Fibroblast of lung (primary cell): ENCODE data around the gene ZIC1. TPM values are rescaled to one million over a fixed set of nuclear protein-coding genes. Genes with fewer than 3 reads are reported as not detected.

Experiments used
- DNase-seq, 2 donors: peaks; one replicate each; pipeline versions ENCODE4 v3.0.0 to v3.0.0-alpha.2; 2010; ENCODE audit warnings: low read depth in 2 of 2
- H2AFZ ChIP-seq: 2 replicates; pipeline ENCODE4 v1.5.1; 2012; ENCODE audit warnings: low read length, control low read depth, inconsistent platforms
- H3K27ac ChIP-seq: 2 replicates; pipeline ENCODE4 v1.5.1; 2011; ENCODE audit warnings: low read length, control low read depth; ENCODE audit not compliant: insufficient read depth
- H3K27me3 ChIP-seq: 2 replicates; pipeline ENCODE4 v1.5.1; 2011; ENCODE audit warnings: mild to moderate bottlenecking, low read length; ENCODE audit not compliant: control insufficient read depth, insufficient read depth
- H3K36me3 ChIP-seq: 2 replicates; pipeline ENCODE4 v1.5.1; 2011; ENCODE audit warnings: low read length; ENCODE audit not compliant: control insufficient read depth, insufficient read depth
- H3K4me1 ChIP-seq: 2 replicates; pipeline ENCODE4 v1.5.1; 2011; ENCODE audit warnings: low read length; ENCODE audit not compliant: control insufficient read depth, insufficient read depth; ENCODE audit errors: extremely low read depth
- H3K4me2 ChIP-seq: 2 replicates; pipeline ENCODE4 v1.5.1; 2011; ENCODE audit warnings: low read length, control low read depth; ENCODE audit not compliant: insufficient read depth; ENCODE audit errors: extremely low read depth
- H3K4me3 ChIP-seq, 4 experiments: fragments of 200-600 bp in 1 of 4; sonication (generic) in 1 of 4; replicated peaks in 1 of 4; 2 replicates each; pipeline ENCODE4 v1.5.1; 2011 to 2016; ENCODE audit warnings: low read length in 4 of 4, low read depth in 3 of 4, mild to moderate bottlenecking in 3 of 4, control low read depth in 2 of 4, inconsistent platforms in 1 of 4, mixed read lengths in 1 of 4; ENCODE audit not compliant: insufficient read depth in 1 of 4; ENCODE audit errors: control extremely low read depth in 1 of 4
- H3K79me2 ChIP-seq: 2 replicates; pipeline ENCODE4 v1.5.1; 2012; ENCODE audit warnings: mild to moderate bottlenecking, low read length, inconsistent platforms; ENCODE audit not compliant: control insufficient read depth, insufficient read depth
- H3K9ac ChIP-seq: 2 replicates; pipeline ENCODE4 v1.5.1; 2011; ENCODE audit warnings: mild to moderate bottlenecking, low read length, control low read depth; ENCODE audit not compliant: insufficient read depth
- H3K9me3 ChIP-seq: 2 replicates; pipeline ENCODE4 v1.5.1; 2012; ENCODE audit warnings: low read depth, low read length; ENCODE audit not compliant: control insufficient read depth, insufficient read depth
- H4K20me1 ChIP-seq: 2 replicates; pipeline ENCODE4 v1.5.1; 2011; ENCODE audit warnings: low read length; ENCODE audit not compliant: control insufficient read depth, insufficient read depth; ENCODE audit errors: extremely low read depth
- EZH2 ChIP-seq: IDR thresholded peaks from 2 replicates; pipeline ENCODE4 v1.5.1; 2012; ENCODE audit warnings: low read length, control low read depth, mild to moderate bottlenecking; ENCODE audit errors: missing control alignments
- polyA plus RNA-seq, 2 donors: library from polyadenylated mRNA; depleted of rRNA in 1 of 2; stranded (reverse) in 1 of 2; unstranded in 1 of 2; fragments of >200 nt; gene quantifications; 2 replicates each; pipeline ENCODE4 v1.2.1, GENCODE V29; 2011 to 2012; ENCODE audit warnings: missing spikeins in 1 of 2
- total RNA-seq: library from RNA; depleted of rRNA; stranded (reverse); fragments of >200 nt; gene quantifications from 2 replicates; pipeline ENCODE4 v1.2.1, GENCODE V29; 2014
- TF ChIP-seq, protein P1 (sequence below), 2 donors: IDR thresholded peaks in 1 of 2; conservative IDR thresholded peaks in 1 of 2; 1 replicate in 1 of 2; 2 replicates in 1 of 2; pipeline ENCODE4 v1.5.1; 2011 to 2012; ENCODE audit warnings: low read length in 2 of 2, control low read depth in 1 of 2, inconsistent platforms in 1 of 2, low read depth in 1 of 2, mild to moderate bottlenecking in 1 of 2

The ZIC1 gene
- total and polyA plus RNA-seq, 2 donors (not counting 1 experiment from before 2014, with no cell fraction given): 0.11 TPM; not detected in 1

DNA sequence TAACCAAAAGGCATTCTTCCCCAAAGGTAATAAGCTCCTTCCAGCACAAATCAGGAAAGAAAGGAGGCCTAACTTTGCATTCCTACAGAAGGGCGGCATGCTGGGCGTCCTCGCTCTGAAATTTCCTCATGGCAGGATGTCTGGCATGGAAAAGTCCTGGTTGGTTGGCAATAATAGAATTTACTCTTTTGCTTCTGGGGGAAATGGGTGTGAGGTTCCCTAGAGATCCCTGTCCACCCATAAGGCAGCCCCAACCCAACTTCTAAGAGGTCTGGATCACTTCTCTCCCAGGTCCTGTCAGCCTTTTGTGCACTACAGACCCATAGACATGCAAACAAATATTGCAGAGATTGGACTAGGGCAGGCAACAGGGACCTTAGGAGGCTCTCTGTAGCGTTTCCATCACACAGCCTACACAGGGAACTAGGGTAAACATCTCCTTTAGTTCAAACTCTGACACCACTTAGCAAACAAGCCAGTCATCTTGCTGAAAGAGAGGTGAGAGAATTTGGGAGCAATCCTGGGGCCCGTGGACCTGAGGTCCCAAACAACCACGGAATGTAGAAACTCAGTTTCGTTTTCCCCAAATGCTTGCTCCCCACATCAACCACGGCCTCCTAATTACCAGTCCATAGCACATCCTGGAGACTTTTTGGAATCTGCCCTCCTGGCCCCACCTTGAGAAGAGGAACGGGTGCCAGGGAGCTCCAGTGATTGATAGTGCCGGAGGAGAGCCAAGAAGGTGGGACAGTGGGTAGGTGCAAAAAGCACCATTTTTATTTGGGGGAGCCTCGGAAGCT lies 5.0 kb upstream of the ZIC1 start:
- Histone ChIP-seq H3K79me2 (no peaks in the 10 kb centered on the region), H2AFZ (no peak overlapping the region), H3K4me2 (no peak overlapping the region), H3K9ac (no peak overlapping the region), H3K36me3 (no peaks in the 10 kb centered on the region), H3K9me3 (no peaks in the 10 kb centered on the region), H3K4me1 (no peaks in the 10 kb centered on the region), H4K20me1 (peaks cover 2% of the 10 kb centered on the region), H3K27ac (no peak overlapping the region), H3K27me3 (peaks cover 61% of the 10 kb centered on the region), H3K4me3 (no peak overlapping the region)
- TF ChIP-seq, protein P1, sequence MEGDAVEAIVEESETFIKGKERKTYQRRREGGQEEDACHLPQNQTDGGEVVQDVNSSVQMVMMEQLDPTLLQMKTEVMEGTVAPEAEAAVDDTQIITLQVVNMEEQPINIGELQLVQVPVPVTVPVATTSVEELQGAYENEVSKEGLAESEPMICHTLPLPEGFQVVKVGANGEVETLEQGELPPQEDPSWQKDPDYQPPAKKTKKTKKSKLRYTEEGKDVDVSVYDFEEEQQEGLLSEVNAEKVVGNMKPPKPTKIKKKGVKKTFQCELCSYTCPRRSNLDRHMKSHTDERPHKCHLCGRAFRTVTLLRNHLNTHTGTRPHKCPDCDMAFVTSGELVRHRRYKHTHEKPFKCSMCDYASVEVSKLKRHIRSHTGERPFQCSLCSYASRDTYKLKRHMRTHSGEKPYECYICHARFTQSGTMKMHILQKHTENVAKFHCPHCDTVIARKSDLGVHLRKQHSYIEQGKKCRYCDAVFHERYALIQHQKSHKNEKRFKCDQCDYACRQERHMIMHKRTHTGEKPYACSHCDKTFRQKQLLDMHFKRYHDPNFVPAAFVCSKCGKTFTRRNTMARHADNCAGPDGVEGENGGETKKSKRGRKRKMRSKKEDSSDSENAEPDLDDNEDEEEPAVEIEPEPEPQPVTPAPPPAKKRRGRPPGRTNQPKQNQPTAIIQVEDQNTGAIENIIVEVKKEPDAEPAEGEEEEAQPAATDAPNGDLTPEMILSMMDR (conservative IDR thresholded peaks at IDR 0.05 in 1 of 2, IDR thresholded peaks at IDR 0.05 in 1 of 2; ENCODE audit: low read depth in 1 of 2, low read length in 2 of 2): no peak
- peak; percentile 23 for TF ChIP-seq EZH2
- DNase-seq: no peak

DNA sequence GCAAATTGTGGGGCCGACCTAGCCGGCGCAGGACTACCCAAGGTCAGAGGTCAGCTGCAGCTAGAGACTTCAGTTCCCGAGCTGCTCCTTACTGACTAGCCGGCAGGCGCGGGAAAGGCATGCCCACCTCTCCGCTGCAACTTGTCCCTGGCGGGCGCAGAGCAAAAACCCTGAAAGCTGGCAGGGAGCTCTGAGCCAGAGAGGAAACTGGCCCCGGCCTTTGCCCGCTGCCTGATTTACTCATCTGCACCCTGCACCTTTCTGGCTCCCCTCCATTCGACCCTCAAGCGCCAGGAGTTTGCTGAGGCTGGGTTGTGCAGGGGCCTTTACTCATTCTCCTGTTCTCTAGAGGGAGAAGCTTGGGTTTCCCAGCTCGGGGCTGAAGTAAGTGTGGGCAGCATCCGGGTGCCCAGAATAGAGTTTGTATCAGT lies 4.3 kb upstream of the ZIC1 start:
- Histone ChIP-seq H2AFZ (no peak overlapping the region), H3K79me2 (no peaks in the 10 kb centered on the region), H3K36me3 (no peaks in the 10 kb centered on the region), H3K4me2 (no peak overlapping the region), H3K9ac (no peak overlapping the region), H3K4me3 (no peak overlapping the region), H3K27ac (no peak overlapping the region), H3K4me1 (no peaks in the 10 kb centered on the region), H4K20me1 (peaks cover 2% of the 10 kb centered on the region), H3K9me3 (no peaks in the 10 kb centered on the region), H3K27me3 (peaks cover 65% of the 10 kb centered on the region)
- TF ChIP-seq, protein P1 (conservative IDR thresholded peaks at IDR 0.05 in 1 of 2, IDR thresholded peaks at IDR 0.05 in 1 of 2; ENCODE audit: low read depth in 1 of 2, low read length in 2 of 2): no peak
- TF ChIP-seq EZH2: no peak
- no peak for DNase-seq

DNA sequence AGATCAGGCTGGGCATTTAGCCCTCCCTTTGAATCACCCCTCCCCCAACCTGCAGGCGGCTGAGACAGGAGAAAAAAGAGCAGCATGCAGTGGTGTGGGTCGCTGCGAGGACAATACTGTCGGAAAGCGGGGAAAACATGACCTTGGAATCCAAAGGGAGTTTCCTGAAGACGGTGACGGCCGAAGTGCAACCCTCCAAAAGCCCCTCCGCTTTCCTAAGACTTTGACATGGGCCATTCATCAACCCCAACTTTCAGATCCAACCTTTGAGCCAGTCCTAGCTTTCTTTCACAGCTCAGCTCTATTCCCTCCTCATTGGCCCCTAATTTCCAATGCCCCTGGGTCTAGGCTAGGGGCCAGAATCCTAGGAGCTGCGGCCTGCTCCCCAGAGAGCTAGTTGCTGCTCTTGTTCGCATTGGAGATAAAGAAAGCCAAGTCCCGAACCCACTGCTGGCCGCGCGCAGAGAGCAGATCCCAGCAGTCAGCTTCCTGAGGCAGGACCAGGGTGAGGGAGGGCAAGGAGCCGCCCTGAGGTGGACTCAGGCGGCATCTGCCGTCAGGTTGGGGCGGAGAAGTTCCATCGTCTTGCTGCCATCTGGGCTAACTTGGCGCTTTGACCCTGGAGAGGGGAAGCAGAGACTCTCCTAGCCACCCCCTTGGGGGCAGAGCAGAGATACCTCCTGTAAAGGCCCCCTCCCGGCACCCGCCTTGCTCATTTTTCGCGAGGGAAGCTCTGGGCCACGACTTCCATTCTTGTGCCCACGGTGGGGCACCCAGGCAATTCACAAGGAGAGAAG lies 3.7 kb upstream of the ZIC1 start:
- Histone ChIP-seq H3K27ac (no peak overlapping the region), H3K9ac (no peak overlapping the region), H3K4me3 (no peak overlapping the region), H4K20me1 (peaks cover 2% of the 10 kb centered on the region), H3K79me2 (no peaks in the 10 kb centered on the region), H2AFZ (no peak overlapping the region), H3K9me3 (no peaks in the 10 kb centered on the region), H3K27me3 (peaks cover 69% of the 10 kb centered on the region), H3K4me2 (no peak overlapping the region), H3K36me3 (no peaks in the 10 kb centered on the region), H3K4me1 (no peaks in the 10 kb centered on the region)
- DNase-seq: no peak
- TF ChIP-seq EZH2: peak; percentile 24
- TF ChIP-seq, protein P1 (conservative IDR thresholded peaks at IDR 0.05 in 1 of 2, IDR thresholded peaks at IDR 0.05 in 1 of 2; ENCODE audit: low read depth in 1 of 2, low read length in 2 of 2): no peak
